Stimulated activated effector memory CD8-positive, alpha-beta T cell treated with anti-CD3 and anti-CD28 coated beads, Interleukin-12 subunit alpha, Interleukin-12 subunit beta, amount 100 ng/mL, for 72 hours (primary cell): ENCODE measurements around the gene BOK.
"Not testable (repeated sequence)": the region's sequence is repeated elsewhere in the genome, so short reads cannot be mapped to it uniquely, and the experiment has no call there.

Source experiments
- ATAC-seq: fragments of 150-1000 bp; cut with Tn5 transposase; 2 replicates; pipeline ENCODE4 v1.10.0; 2021
- DNase-seq, 2 donors: peaks; one replicate each; pipeline ENCODE4 v3.0.0; 2021 to 2022; ENCODE audit warnings: low spot score in 2 of 2
- H3K27ac Mint-ChIP-seq: one replicate; pipeline ENCODE4 v1.8.0; 2022; ENCODE audit warnings: mild to moderate bottlenecking, mixed read lengths
- H3K36me3 Mint-ChIP-seq: one replicate; pipeline ENCODE4 v1.8.0; 2022; ENCODE audit warnings: mild to moderate bottlenecking, mixed read lengths
- H3K4me1 Mint-ChIP-seq: one replicate; pipeline ENCODE4 v1.8.0; 2022; ENCODE audit warnings: mixed read lengths
- H3K4me3 Mint-ChIP-seq: one replicate; pipeline ENCODE4 v1.8.0; 2022; ENCODE audit warnings: mild to moderate bottlenecking, mixed read lengths
- H3K9me3 Mint-ChIP-seq: one replicate; pipeline ENCODE4 v1.8.0; 2022; ENCODE audit warnings: mixed read lengths

Gene BOK

GRCh38 chr2:241590496-241591455, 32.2 kb downstream of the BOK start:
- peaks cover 44% of the 10 kb centered on the region for H3K36me3 Mint-ChIP-seq
- not testable (repeated sequence) for DNase-seq, H3K27ac Mint-ChIP-seq, H3K4me3 Mint-ChIP-seq, ATAC-seq, H3K4me1 Mint-ChIP-seq
- peaks cover 12% of the 10 kb centered on the region for H3K9me3 Mint-ChIP-seq

- no peak overlapping the region for H3K4me3 Mint-ChIP-seq
Measured at GRCh38 chr2:241592126-241592845, 33.7 kb downstream of the BOK start.

GRCh38 chr2:241593271-241593670, 34.7 kb downstream of the BOK start:
- H3K36me3 Mint-ChIP-seq: peaks cover 48% of the 10 kb centered on the region
- H3K27ac Mint-ChIP-seq: no peak overlapping the region
- peaks cover 13% of the 10 kb centered on the region for H3K4me1 Mint-ChIP-seq
- no peak for ATAC-seq
- no peak for DNase-seq
- no peak overlapping the region for H3K4me3 Mint-ChIP-seq
- H3K9me3 Mint-ChIP-seq: peaks cover 1% of the 10 kb centered on the region

More at GRCh38 chr2:241592126-241592845, 33.7 kb downstream of the BOK start:
- H3K4me1 Mint-ChIP-seq: peaks cover 7% of the 10 kb centered on the region
- H3K36me3 Mint-ChIP-seq: peaks cover 46% of the 10 kb centered on the region
- peaks cover 3% of the 10 kb centered on the region for H3K9me3 Mint-ChIP-seq
- no peak for ATAC-seq
- DNase-seq: no peak
- no peak overlapping the region for H3K27ac Mint-ChIP-seq

- H3K27ac Mint-ChIP-seq: no peak overlapping the region
- H3K9me3 Mint-ChIP-seq: no peaks in the 10 kb centered on the region
- H3K4me1 Mint-ChIP-seq: peaks cover 5% of the 10 kb centered on the region
- no peak for DNase-seq
- ATAC-seq: no peak
- H3K4me3 Mint-ChIP-seq: no peak overlapping the region
- peaks cover 64% of the 10 kb centered on the region for H3K36me3 Mint-ChIP-seq
Measured at GRCh38 chr2:241595600-241596140, 37.1 kb downstream of the BOK start.

DNA sequence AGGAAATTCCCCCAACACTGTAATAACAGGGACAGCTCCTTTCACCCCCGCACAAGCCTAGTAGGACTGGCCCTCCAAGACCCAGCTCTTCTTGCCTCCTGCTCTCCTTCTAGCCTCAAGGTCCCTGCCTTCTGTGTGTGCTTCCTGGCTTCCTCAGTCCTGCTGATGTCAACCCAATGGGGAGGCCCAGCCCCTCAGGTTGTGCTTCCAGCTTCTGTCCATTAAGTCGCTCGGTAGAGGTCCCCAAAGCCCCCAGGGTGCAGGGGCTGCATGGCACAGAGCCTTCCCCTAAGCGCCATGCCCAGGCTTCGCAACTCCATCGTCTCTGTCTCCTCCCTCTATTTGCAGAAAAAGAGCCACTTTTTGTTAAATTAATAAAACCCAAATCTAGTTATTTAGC, 39.0 kb downstream of the BOK start:
- no peak for ATAC-seq
- Mint-ChIP-seq H3K4me1 (peaks cover 5% of the 10 kb centered on the region), H3K27ac (no peak overlapping the region), H3K9me3 (no peaks in the 10 kb centered on the region), H3K4me3 (no peak overlapping the region), H3K36me3 (peaks cover 83% of the 10 kb centered on the region)
- DNase-seq: no peak

GRCh38 chr2:241598061-241598460, 39.5 kb downstream of the BOK start:
- DNase-seq: no peak
- no peak overlapping the region for H3K4me3 Mint-ChIP-seq
- H3K9me3 Mint-ChIP-seq: no peaks in the 10 kb centered on the region
- ATAC-seq: no peak
- no peak overlapping the region for H3K27ac Mint-ChIP-seq
- peaks cover 5% of the 10 kb centered on the region for H3K4me1 Mint-ChIP-seq
- peaks cover 86% of the 10 kb centered on the region for H3K36me3 Mint-ChIP-seq

- Mint-ChIP-seq H3K27ac (no peak overlapping the region), H3K4me3 (no peak overlapping the region), H3K36me3 (peaks cover 90% of the 10 kb centered on the region), H3K4me1 (peaks cover 5% of the 10 kb centered on the region), H3K9me3 (no peaks in the 10 kb centered on the region)
- ATAC-seq: no peak
- no peak for DNase-seq
Measured at GRCh38 chr2:241598487-241598886, 39.9 kb downstream of the BOK start.

DNA sequence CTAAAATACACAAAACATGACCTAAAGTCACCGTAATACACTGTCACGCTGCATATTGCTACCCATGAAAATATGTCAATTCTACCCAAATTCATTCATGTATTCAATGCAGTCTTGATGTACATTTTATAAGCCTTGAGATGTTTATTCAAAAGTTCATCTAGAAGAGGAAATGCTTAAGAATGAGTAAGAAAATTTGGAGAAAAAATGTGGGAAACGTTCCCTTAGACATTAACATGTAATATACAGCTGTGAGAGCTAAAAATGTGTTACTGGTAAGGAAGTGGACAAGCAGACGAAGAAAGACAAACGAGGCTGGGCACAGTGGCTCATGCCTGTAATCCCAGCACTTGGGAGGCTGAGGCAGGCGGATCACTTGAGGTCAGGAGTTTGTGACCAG, 41.1 kb downstream of the BOK start:
- no peaks in the 10 kb centered on the region for H3K9me3 Mint-ChIP-seq

GRCh38 chr2:241601841-241602240, 43.3 kb downstream of the BOK start:
- H3K36me3 Mint-ChIP-seq: peaks cover 93% of the 10 kb centered on the region
- ATAC-seq: no peak

More for the DNA sequence above, 41.1 kb downstream of the BOK start:
- H3K4me3 Mint-ChIP-seq: no peak overlapping the region
- no peak overlapping the region for H3K27ac Mint-ChIP-seq
- H3K36me3 Mint-ChIP-seq: peaks cover 95% of the 10 kb centered on the region
- ATAC-seq (no peak), DNase-seq (no peak)
- peaks cover 5% of the 10 kb centered on the region for H3K4me1 Mint-ChIP-seq

DNA sequence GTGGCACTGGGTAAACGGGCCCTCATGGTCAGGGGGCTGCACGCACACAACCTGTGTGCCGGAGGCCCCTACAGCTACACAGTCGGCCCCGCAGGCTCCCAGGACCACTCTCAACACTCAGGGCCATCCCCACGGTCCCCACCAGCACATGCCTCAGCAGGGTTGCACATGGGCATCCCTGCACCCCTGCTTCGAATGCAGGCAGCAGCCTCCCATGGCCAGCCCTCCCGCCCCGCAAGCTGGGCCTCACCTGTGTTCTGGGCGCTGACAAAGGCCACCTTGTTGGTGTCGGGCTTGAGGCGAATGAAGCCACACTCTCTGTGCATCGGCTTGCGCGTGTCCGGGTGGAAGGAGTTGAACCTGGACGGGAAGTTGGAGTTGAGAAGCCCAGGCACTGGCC, 44.2 kb downstream of the BOK start:
- Mint-ChIP-seq H3K36me3 (peaks cover 87% of the 10 kb centered on the region), H3K4me3 (no peak overlapping the region), H3K4me1 (peaks cover under 1% of the 10 kb centered on the region), H3K27ac (no peak overlapping the region), H3K9me3 (no peaks in the 10 kb centered on the region)
- ATAC-seq: no peak
- no peak for DNase-seq

More at GRCh38 chr2:241601841-241602240, 43.3 kb downstream of the BOK start:
- Mint-ChIP-seq H3K4me1 (peaks cover 5% of the 10 kb centered on the region), H3K9me3 (no peaks in the 10 kb centered on the region), H3K27ac (no peak overlapping the region), H3K4me3 (no peak overlapping the region)
- no peak for DNase-seq

GRCh38 chr2:241603686-241604085, 45.1 kb downstream of the BOK start:
- Mint-ChIP-seq H3K27ac (no peak overlapping the region), H3K4me1 (peaks cover 5% of the 10 kb centered on the region), H3K9me3 (no peaks in the 10 kb centered on the region), H3K36me3 (peaks cover 77% of the 10 kb centered on the region), H3K4me3 (no peak overlapping the region)
- ATAC-seq (no peak), DNase-seq (no peak)

GRCh38 chr2:241606186-241606585, 47.6 kb downstream of the BOK start:
- H3K9me3 Mint-ChIP-seq: no peaks in the 10 kb centered on the region
- H3K36me3 Mint-ChIP-seq: peaks cover 52% of the 10 kb centered on the region
- DNase-seq: no peak
- no peak for ATAC-seq
- no peak overlapping the region for H3K27ac Mint-ChIP-seq
- H3K4me3 Mint-ChIP-seq: no peak overlapping the region
- peaks cover 19% of the 10 kb centered on the region for H3K4me1 Mint-ChIP-seq

GRCh38 chr2:241607162-241607885, 48.8 kb downstream of the BOK start:
- Mint-ChIP-seq H3K4me3 (no peak overlapping the region), H3K9me3 (no peaks in the 10 kb centered on the region), H3K36me3 (peaks cover 41% of the 10 kb centered on the region), H3K27ac (no peak overlapping the region), H3K4me1 (peaks cover 25% of the 10 kb centered on the region)
- ATAC-seq (no peak), DNase-seq (no peak)

DNA sequence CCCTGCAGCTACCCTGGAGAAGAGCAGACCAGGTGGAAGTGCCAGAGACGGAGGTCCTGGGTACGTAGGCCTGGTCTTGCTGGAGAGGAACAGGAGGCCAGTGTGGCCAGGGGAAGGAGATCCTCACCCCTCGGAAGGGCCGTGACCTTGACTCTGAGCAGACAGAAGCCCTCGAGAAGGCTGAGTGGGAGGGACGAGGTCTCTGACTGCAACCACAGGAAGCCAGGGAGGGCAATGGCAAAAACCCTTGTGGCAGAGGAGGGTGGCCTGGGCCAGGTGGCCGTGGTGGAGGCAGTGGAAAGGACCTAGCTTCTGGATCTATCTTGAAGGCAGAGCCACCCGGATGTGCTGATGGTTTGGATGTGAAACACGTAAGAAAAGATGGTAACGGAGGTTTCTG, 50.3 kb downstream of the BOK start:
- peak overlapping the region; percentile 51 for H3K27ac Mint-ChIP-seq
- H3K4me3 Mint-ChIP-seq: peak overlapping the region; percentile 65
- H3K36me3 Mint-ChIP-seq: peaks cover 37% of the 10 kb centered on the region
- ATAC-seq (no peak), DNase-seq (no peak)
- no peaks in the 10 kb centered on the region for H3K9me3 Mint-ChIP-seq
- peaks cover 25% of the 10 kb centered on the region for H3K4me1 Mint-ChIP-seq
